Measurements from ENCODE around the gene CRK. TPM values are rescaled to one million over a fixed set of nuclear protein-coding genes. Genes with fewer than 3 reads are reported as not detected.

CRK gene
- total and polyA plus RNA-seq, 2 donors (not counting 1 experiment from before 2014, with no cell fraction given) = 120 to 138 TPM

GRCh38 chr17:1435326-1435725 lies 20.7 kb downstream of the CRK start:
- peaks cover 2% of the 10 kb centered on the region for H3K4me1 ChIP-seq (ENCODE audit: control insufficient read depth, extremely low read depth, insufficient read depth, low read length)
- no peak overlapping the region for H3K9ac ChIP-seq (ENCODE audit: insufficient read depth, low read length)
- H4K20me1 ChIP-seq (ENCODE audit: control insufficient read depth, extremely low read depth, insufficient read depth, low read length) = peaks cover 2% of the 10 kb centered on the region
- peaks cover 82% of the 10 kb centered on the region for H3K79me2 ChIP-seq (ENCODE audit: control insufficient read depth, insufficient read depth, low read length)
- H3K36me3 ChIP-seq (ENCODE audit: control insufficient read depth, insufficient read depth, low read length) = peaks cover 8% of the 10 kb centered on the region
- no peak overlapping the region for H3K4me2 ChIP-seq (ENCODE audit: extremely low read depth, insufficient read depth, low read length)
- DNase-seq (ENCODE audit: low read depth in 2 of 2) = no peak
- H3K27me3 ChIP-seq (ENCODE audit: control insufficient read depth, insufficient read depth, low read length) = no peaks in the 10 kb centered on the region
- no peaks in the 10 kb centered on the region for H3K9me3 ChIP-seq (ENCODE audit: control insufficient read depth, insufficient read depth, low read depth, low read length)
- H2AFZ ChIP-seq (ENCODE audit: low read length) = no peak overlapping the region
- no peak overlapping the region for H3K27ac ChIP-seq (ENCODE audit: insufficient read depth, low read length)
- H3K4me3 ChIP-seq (replicated peaks in 1 of 4; ENCODE audit: control extremely low read depth in 1 of 4, insufficient read depth in 1 of 4, low read depth in 3 of 4, low read length in 4 of 4) = no peak overlapping the region
- TF ChIP-seq EZH2 (IDR thresholded peaks at IDR 0.05; ENCODE audit: low read length, missing control alignments) (no peak), CTCF (conservative IDR thresholded peaks at IDR 0.05 in 1 of 2, IDR thresholded peaks at IDR 0.05 in 1 of 2; ENCODE audit: low read depth in 1 of 2, low read length in 2 of 2) (no peak)

- no peaks in the 10 kb centered on the region for H3K27me3 ChIP-seq (ENCODE audit: control insufficient read depth, insufficient read depth, low read length)
Observed at GRCh38 chr17:1434150-1434549, 21.9 kb downstream of the CRK start.

GRCh38 chr17:1431631-1432104 lies 24.4 kb downstream of the CRK start:
- no peaks in the 10 kb centered on the region for H3K27me3 ChIP-seq (ENCODE audit: control insufficient read depth, insufficient read depth, low read length)
- TF ChIP-seq CTCF (conservative IDR thresholded peaks at IDR 0.05 in 1 of 2, IDR thresholded peaks at IDR 0.05 in 1 of 2; ENCODE audit: low read depth in 1 of 2, low read length in 2 of 2) (no peak), EZH2 (IDR thresholded peaks at IDR 0.05; ENCODE audit: low read length, missing control alignments) (no peak)
- H3K9me3 ChIP-seq (ENCODE audit: control insufficient read depth, insufficient read depth, low read depth, low read length) = no peaks in the 10 kb centered on the region
- H3K36me3 ChIP-seq (ENCODE audit: control insufficient read depth, insufficient read depth, low read length) = peaks cover 8% of the 10 kb centered on the region
- H3K4me2 ChIP-seq (ENCODE audit: extremely low read depth, insufficient read depth, low read length) = no peak overlapping the region
- H3K27ac ChIP-seq (ENCODE audit: insufficient read depth, low read length) = no peak overlapping the region
- no peak overlapping the region for H3K4me3 ChIP-seq (replicated peaks in 1 of 4; ENCODE audit: control extremely low read depth in 1 of 4, insufficient read depth in 1 of 4, low read depth in 3 of 4, low read length in 4 of 4)
- no peaks in the 10 kb centered on the region for H3K4me1 ChIP-seq (ENCODE audit: control insufficient read depth, extremely low read depth, insufficient read depth, low read length)
- peaks cover 71% of the 10 kb centered on the region for H3K79me2 ChIP-seq (ENCODE audit: control insufficient read depth, insufficient read depth, low read length)
- no peak overlapping the region for H3K9ac ChIP-seq (ENCODE audit: insufficient read depth, low read length)
- DNase-seq (ENCODE audit: low read depth in 2 of 2) = no peak
- no peak overlapping the region for H2AFZ ChIP-seq (ENCODE audit: low read length)
- H4K20me1 ChIP-seq (ENCODE audit: control insufficient read depth, extremely low read depth, insufficient read depth, low read length) = peaks cover 2% of the 10 kb centered on the region

More at GRCh38 chr17:1434150-1434549, 21.9 kb downstream of the CRK start:
- no peak overlapping the region for H3K4me3 ChIP-seq (replicated peaks in 1 of 4; ENCODE audit: control extremely low read depth in 1 of 4, insufficient read depth in 1 of 4, low read depth in 3 of 4, low read length in 4 of 4)
- DNase-seq (ENCODE audit: low read depth in 2 of 2) = peak in 1 of 2 donors; percentile 34
- H3K27ac ChIP-seq (ENCODE audit: insufficient read depth, low read length) = no peak overlapping the region
- H3K9ac ChIP-seq (ENCODE audit: insufficient read depth, low read length) = no peak overlapping the region
- peaks cover 2% of the 10 kb centered on the region for H3K4me1 ChIP-seq (ENCODE audit: control insufficient read depth, extremely low read depth, insufficient read depth, low read length)
- no peak overlapping the region for H2AFZ ChIP-seq (ENCODE audit: low read length)
- no peak overlapping the region for H3K4me2 ChIP-seq (ENCODE audit: extremely low read depth, insufficient read depth, low read length)
- H3K9me3 ChIP-seq (ENCODE audit: control insufficient read depth, insufficient read depth, low read depth, low read length) = no peaks in the 10 kb centered on the region
- TF ChIP-seq CTCF (conservative IDR thresholded peaks at IDR 0.05 in 1 of 2, IDR thresholded peaks at IDR 0.05 in 1 of 2; ENCODE audit: low read depth in 1 of 2, low read length in 2 of 2) (no peak), EZH2 (IDR thresholded peaks at IDR 0.05; ENCODE audit: low read length, missing control alignments) (no peak)
- peaks cover 80% of the 10 kb centered on the region for H3K79me2 ChIP-seq (ENCODE audit: control insufficient read depth, insufficient read depth, low read length)
- peaks cover 8% of the 10 kb centered on the region for H3K36me3 ChIP-seq (ENCODE audit: control insufficient read depth, insufficient read depth, low read length)
- peaks cover 2% of the 10 kb centered on the region for H4K20me1 ChIP-seq (ENCODE audit: control insufficient read depth, extremely low read depth, insufficient read depth, low read length)

All from fibroblast of lung (primary cell).